HG03175 (cell line): ENCODE measurements around the gene CDC45.

Source experiments
- ATAC-seq: cut with Tn5 transposase; IDR thresholded peaks from one replicate; pipeline ENCODE4 v1.9.1; 2021; ENCODE audit warnings: mild to moderate bottlenecking, moderate library complexity; ENCODE audit not compliant: unreplicated experiment

CDC45 gene

DNA sequence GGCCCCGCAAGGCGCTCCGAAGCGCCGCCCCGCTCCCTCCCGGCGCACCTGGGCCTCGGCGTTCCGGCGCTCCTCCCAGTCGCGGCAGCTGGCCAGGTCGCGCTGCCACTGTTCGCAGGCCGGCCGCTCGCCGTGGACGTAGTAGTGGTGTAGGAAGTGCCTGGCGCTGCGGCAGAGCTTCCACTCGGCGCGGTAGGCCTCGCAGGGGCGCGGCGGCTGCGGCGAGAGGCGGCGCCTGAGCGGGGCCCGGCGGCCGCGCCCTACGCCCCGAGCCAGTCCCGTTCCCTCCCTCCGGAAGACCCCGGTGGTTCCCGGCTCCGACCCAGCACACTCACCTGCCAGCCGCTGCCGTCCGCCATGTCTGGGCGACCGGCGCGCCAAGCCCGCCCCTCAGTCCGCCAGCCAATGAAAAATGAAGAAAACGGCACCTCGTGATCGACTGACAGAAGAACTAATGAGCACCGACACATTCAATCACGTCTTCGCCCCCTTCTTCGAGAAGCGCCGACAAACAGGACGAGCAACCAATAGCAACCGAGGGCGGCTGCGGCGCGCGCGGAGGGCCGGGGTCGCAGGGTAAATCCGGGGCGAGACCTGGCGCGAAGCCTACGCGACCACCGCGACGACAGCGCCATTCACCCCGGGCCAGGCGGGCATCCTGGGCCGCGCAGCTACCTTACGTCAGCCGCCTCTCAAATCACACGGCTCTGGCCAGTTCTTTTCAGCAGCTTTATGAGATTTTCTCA lies 32.2 kb upstream of the CDC45 start, which contains the start of gene C22orf39:
TSS of gene C22orf39 (minus strand) at position 382 of the 746 bp plus-strand sequence. CDS start at position 359, 23 bp downstream.
- peak; percentile 75 for ATAC-seq

- ATAC-seq: peak; percentile 51
Observed at GRCh38 chr22:19448076-19448607, 31.6 kb upstream of the CDC45 start.

DNA sequence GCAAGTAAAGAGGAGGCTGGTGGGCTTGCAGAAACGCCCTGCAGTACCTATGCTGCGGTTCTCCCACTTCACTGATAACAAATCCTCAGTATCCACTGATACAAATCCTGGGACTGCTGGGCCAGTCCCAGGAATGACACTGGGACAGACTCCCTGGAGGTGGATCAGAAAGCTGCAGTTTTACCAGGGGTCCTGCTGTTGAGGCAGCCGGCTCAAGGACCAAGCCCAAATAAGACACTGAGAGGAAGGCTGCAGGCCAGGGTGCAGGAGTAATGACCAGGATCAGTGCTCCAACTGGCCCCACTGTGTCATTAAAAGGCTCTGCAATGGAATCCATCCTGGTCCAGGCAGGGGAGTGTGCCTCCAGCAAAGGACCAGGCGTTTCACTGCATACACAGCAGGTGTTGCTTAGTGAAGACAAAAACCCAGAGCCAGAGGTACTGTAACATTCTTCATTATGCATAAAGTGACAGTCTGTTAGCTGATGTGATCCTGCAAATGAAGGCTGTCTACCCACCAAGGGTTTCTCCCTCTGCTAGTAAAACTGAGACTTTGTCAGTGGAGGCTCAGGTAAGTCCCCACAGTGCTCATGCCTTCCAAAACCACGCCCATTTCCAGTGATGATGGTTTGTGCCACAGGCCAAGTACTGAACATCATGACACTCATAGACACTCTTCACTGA lies 30.8 kb upstream of the CDC45 start:
- ATAC-seq: no peak

DNA sequence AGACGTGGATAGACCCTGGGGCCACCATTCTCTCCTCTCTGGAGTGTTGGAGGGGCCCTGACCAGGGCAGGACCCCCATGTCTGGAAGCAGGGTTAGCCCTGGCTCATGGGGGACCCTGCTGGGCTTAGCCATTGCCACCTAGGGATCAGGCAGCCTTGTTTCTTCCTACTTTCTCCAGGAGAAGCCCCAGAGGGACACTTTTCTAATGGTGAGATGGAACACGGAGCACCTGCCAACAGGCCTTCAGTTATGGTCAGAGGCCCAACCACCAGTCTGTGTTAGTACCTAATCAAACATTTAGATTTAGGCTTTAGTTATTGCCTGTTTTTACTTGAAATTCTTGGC lies 30.3 kb upstream of the CDC45 start:
- ATAC-seq: no peak

GRCh38 chr22:19450363-19451175 lies 29.2 kb upstream of the CDC45 start:
- no peak for ATAC-seq

DNA sequence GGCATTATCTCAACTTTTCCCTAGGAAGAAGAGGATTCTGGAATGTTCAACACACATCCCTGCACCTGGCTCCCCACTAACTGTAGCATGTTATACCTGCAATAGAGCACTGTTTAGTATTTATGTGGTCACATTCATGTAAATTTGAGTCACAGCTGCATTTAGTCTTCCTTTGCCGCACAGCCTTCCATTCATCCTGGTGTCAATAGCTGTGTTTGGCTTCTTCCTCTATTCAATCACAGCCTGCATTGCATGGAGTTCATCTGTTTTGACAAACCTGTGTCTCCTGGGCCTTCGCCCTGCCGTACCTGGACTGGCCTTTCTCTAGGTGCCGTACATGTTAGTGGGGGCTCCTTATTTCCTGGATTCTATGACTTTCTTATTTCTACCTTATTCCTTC lies 28.1 kb upstream of the CDC45 start:
- no peak for ATAC-seq

- no peak for ATAC-seq
Observed at GRCh38 chr22:19453718-19454117, 26.0 kb upstream of the CDC45 start.

DNA sequence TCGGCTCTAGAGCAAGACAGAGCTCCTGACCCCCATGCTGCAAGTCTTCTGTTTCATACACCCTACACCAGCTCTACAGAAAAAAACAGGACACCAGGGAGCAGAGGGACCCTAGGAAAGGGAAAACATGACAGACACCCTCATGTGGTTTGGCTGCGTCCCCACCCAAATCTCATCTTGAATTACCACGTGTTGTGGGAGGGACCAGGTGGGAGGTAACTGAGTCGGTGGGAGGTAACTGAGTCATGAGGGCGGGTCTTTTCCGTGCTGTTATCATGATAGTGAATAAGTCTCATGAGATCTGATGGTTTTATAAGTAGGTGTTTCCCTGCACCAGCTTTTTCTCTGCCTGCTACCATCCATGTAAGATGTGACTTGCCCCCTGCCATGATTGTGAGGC lies 25.6 kb upstream of the CDC45 start:
- ATAC-seq: no peak

- no peak for ATAC-seq
Observed at GRCh38 chr22:19455033-19455432, 24.7 kb upstream of the CDC45 start.

- ATAC-seq: no peak
Observed at GRCh38 chr22:19455585-19456370, 23.9 kb upstream of the CDC45 start.

DNA sequence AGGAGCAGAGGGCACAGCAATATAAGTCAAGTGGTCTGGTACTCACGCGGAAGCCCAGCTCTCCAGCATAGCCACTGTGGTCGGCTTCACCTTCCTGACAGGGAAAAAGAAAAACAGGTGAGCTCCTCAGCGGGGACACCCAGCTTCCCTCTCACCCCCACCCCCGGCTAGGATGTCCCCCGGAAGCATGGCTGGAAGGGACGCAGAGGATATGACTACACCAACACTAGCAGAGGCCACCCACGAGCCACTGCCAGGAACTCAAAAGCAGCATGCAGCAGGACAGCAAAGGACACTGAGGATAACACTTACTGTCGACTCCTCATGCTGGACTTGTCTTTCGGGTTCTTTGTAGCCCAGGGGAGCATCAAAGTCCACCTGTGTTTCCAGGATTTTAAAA lies 23.2 kb upstream of the CDC45 start:
- ATAC-seq: no peak

GRCh38 chr22:19457828-19458428 lies 21.8 kb upstream of the CDC45 start:
- no peak for ATAC-seq

- ATAC-seq: no peak
Observed at GRCh38 chr22:19460036-19460435, 19.7 kb upstream of the CDC45 start.

DNA sequence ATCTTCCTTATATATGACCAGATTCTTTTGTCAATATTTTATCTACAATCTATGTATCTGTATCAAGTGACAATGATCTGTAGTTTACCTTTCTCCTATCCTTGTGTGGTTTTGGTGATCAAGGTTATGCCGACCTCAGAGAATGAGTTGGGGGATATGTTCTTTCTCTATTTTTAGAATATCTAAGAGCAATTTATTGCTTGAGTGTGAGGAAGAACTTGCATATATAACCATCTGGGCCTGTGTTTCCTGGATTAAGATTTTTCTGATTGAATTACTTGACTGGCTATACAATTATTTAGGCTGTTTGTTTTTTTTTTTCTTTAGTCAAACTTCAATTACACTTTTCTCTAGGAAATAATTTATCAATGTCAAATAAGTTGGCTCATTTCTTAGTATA lies 18.2 kb upstream of the CDC45 start:
- no peak for ATAC-seq

DNA sequence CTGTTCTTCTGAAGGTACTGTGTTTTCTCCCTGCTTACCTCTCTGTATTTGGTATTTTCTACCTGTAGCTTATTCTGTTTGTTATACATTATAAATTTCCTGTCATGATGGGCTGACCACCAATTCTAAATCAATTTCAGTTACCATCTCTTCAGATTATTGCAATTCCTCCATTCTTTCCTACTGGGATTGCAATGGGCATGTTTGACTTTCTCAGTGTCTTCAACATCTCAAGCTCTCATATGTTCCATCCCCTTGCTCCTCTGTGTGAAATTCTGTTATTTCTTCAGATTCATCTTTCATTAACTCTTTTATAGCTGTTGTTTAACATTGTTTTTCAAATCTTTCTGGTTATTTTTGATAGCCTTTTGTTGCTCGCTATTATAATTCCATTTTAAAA lies 16.7 kb upstream of the CDC45 start:
- ATAC-seq: no peak

GRCh38 chr22:19463491-19464469 lies 15.9 kb upstream of the CDC45 start:
- no peak for ATAC-seq

DNA sequence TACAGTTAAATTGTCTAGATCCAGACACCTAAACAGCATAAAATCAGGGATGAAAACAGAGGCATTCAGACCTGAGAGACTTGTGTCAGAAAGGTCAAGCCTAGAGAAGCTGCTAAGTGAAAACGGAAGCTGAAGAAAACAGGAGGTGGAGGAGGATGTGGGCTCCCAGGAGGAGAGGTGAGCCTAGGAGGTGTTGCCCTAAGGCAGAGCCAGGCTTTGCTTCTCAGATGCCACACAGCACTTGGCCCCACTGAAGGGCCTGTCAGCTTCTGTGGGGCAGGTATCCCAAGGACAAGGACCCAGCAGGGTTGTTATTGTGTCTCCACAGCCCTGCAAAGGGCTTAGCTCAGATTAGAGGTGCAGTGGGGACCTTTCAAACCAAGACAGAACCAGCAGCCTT lies 15.2 kb upstream of the CDC45 start:
- no peak for ATAC-seq

- no peak for ATAC-seq
Observed at GRCh38 chr22:19464975-19465374, 14.7 kb upstream of the CDC45 start.

- no peak for ATAC-seq
Observed at GRCh38 chr22:19466126-19466716, 13.5 kb upstream of the CDC45 start.
